HEK293 (cell line): ENCODE data around the gene TPD52L2.

Experiments
- CTCF ChIA-PET: fragments of 350-600 bp; formaldehyde crosslinking; extraction: SDS; loops from one replicate; lab custom pipeline; 2021; ENCODE audit warnings: antibody characterized with exemption; lab: Yijun Ruan, JAX
- POLR2A ChIA-PET: fragments of 300-600 bp; formaldehyde crosslinking; extraction: SDS; loops from one replicate; lab custom pipeline; 2020; ENCODE audit warnings: antibody characterized with exemption, inconsistent platforms; lab: Yijun Ruan, JAX
- H3K27ac ChIP-seq: fragments of 200-500 bp; sonication (Bioruptor generic); 2 replicates; pipeline ENCODE4 v1.5.1; 2014; ENCODE audit warnings: low read depth, low read length, control low read depth, inconsistent platforms; ENCODE audit errors: extremely low read depth
- H3K36me3 ChIP-seq, 2 experiments: fragments of 200-500 bp in 1 of 2; sonication (Bioruptor generic) in 1 of 2; 1 replicate in 1 of 2; 2 replicates in 1 of 2; pipeline ENCODE4 v1.5.1; 2014 to 2017; ENCODE audit warnings: inconsistent platforms in 2 of 2, low read length in 2 of 2; ENCODE audit not compliant: control insufficient read depth in 2 of 2, insufficient read depth in 1 of 2
- H3K4me1 ChIP-seq: fragments of 200-500 bp; sonication (Bioruptor generic); 2 replicates; pipeline ENCODE4 v1.5.1; 2014; ENCODE audit warnings: mild to moderate bottlenecking, low read length, inconsistent platforms; ENCODE audit not compliant: control insufficient read depth, insufficient read depth
- H3K4me3 ChIP-seq: 2 replicates; pipeline ENCODE4 v1.5.1; 2011; ENCODE audit warnings: low read depth, mild to moderate bottlenecking, control low read depth, low read length, moderate library complexity
- H3K9me3 ChIP-seq: fragments of 200-500 bp; sonication (Bioruptor generic); 2 replicates; pipeline ENCODE4 v1.5.1; 2014; ENCODE audit warnings: low read depth, low read length, inconsistent platforms; ENCODE audit not compliant: control insufficient read depth, insufficient read depth
- GLIS1 ChIP-seq: fragments of 450-650 bp; formaldehyde crosslinking; IDR thresholded peaks from 2 replicates; pipeline ENCODE4 v1.5.1; 2016; ENCODE audit warnings: missing biosample characterization, missing genetic modification characterization
- MZF1 ChIP-seq: fragments of 450-650 bp; formaldehyde crosslinking; IDR thresholded peaks from 2 replicates; pipeline ENCODE4 v1.5.1; 2017; ENCODE audit warnings: missing biosample characterization, missing genetic modification characterization, borderline replicate concordance
- OSR2 ChIP-seq: fragments of 450-650 bp; formaldehyde crosslinking; IDR thresholded peaks from 2 replicates; pipeline ENCODE4 v1.5.1; 2016; ENCODE audit warnings: missing biosample characterization, missing genetic modification characterization
- SETDB1 ChIP-seq: IDR thresholded peaks from one replicate; pipeline ENCODE4 v1.6.1; 2017; ENCODE audit warnings: mild to moderate bottlenecking, low read length, moderate library complexity, mixed read lengths; ENCODE audit not compliant: insufficient read length
- ZNF114 ChIP-seq: fragments of 450-650 bp; formaldehyde crosslinking; IDR thresholded peaks from 2 replicates; pipeline ENCODE4 v1.5.0; 2017; ENCODE audit warnings: missing biosample characterization, missing genetic modification characterization
- ZNF133 ChIP-seq: fragments of 450-650 bp; formaldehyde crosslinking; IDR thresholded peaks from 2 replicates; pipeline ENCODE4 v1.5.1; 2016; ENCODE audit warnings: missing biosample characterization, missing genetic modification characterization
- ZNF2 ChIP-seq: fragments of 450-650 bp; formaldehyde crosslinking; IDR thresholded peaks from 2 replicates; pipeline ENCODE4 v1.5.1; 2016; ENCODE audit warnings: missing biosample characterization, missing genetic modification characterization
- ZNF302 ChIP-seq: fragments of 450-650 bp; formaldehyde crosslinking; IDR thresholded peaks from 2 replicates; pipeline ENCODE4 v1.5.1; 2016; ENCODE audit warnings: missing biosample characterization, missing genetic modification characterization, low read depth
- ZNF311 ChIP-seq: fragments of 450-650 bp; formaldehyde crosslinking; IDR thresholded peaks from 2 replicates; pipeline ENCODE4 v1.5.1; 2017; ENCODE audit warnings: missing biosample characterization, missing genetic modification characterization, borderline replicate concordance
- ZNF324 ChIP-seq: fragments of 450-650 bp; formaldehyde crosslinking; IDR thresholded peaks from 2 replicates; pipeline ENCODE4 v1.5.1; 2016; ENCODE audit warnings: missing biosample characterization, missing genetic modification characterization
- ZNF354C ChIP-seq: fragments of 450-650 bp; formaldehyde crosslinking; IDR thresholded peaks from 2 replicates; pipeline ENCODE4 v1.5.1; 2016; ENCODE audit warnings: missing biosample characterization, missing genetic modification characterization, low read depth, borderline replicate concordance
- ZNF394 ChIP-seq: fragments of 450-650 bp; formaldehyde crosslinking; IDR thresholded peaks from 2 replicates; pipeline ENCODE4 v1.5.1; 2016; ENCODE audit warnings: missing biosample characterization, missing genetic modification characterization, mild to moderate bottlenecking, moderate library complexity, borderline replicate concordance
- ZNF423 ChIP-seq: fragments of 450-650 bp; formaldehyde crosslinking; IDR thresholded peaks from 2 replicates; pipeline ENCODE4 v1.5.1; 2016; ENCODE audit warnings: missing biosample characterization, missing genetic modification characterization
- ZNF510 ChIP-seq: fragments of 450-650 bp; formaldehyde crosslinking; IDR thresholded peaks from 2 replicates; pipeline ENCODE4 v1.5.1; 2018; ENCODE audit warnings: mild to moderate bottlenecking, missing genetic modification characterization, missing biosample characterization; ENCODE audit not compliant: insufficient replicate concordance
- ZNF521 ChIP-seq: fragments of 450-650 bp; formaldehyde crosslinking; IDR thresholded peaks from 2 replicates; pipeline ENCODE4 v1.5.1; 2017; ENCODE audit warnings: missing biosample characterization, mild to moderate bottlenecking, missing genetic modification characterization
- ZNF561 ChIP-seq: fragments of 450-650 bp; IDR thresholded peaks from 2 replicates; pipeline ENCODE4 v1.5.1; 2018; ENCODE audit warnings: missing biosample characterization, missing genetic modification characterization, borderline replicate concordance
- ZNF585B ChIP-seq: fragments of 450-650 bp; formaldehyde crosslinking; IDR thresholded peaks from 2 replicates; pipeline ENCODE4 v1.5.1; 2016; ENCODE audit warnings: missing biosample characterization, missing genetic modification characterization
- ZNF664 ChIP-seq: fragments of 450-650 bp; formaldehyde crosslinking; IDR thresholded peaks from 2 replicates; pipeline ENCODE4 v1.5.1; 2016; ENCODE audit warnings: missing biosample characterization, missing genetic modification characterization
- ZNF670 ChIP-seq: fragments of 450-650 bp; formaldehyde crosslinking; IDR thresholded peaks from 2 replicates; pipeline ENCODE4 v1.5.1; 2016; ENCODE audit warnings: missing biosample characterization, missing genetic modification characterization, low read depth
- ZNF776 ChIP-seq: fragments of 450-650 bp; formaldehyde crosslinking; IDR thresholded peaks from 2 replicates; pipeline ENCODE4 v1.5.0; 2017; ENCODE audit warnings: missing biosample characterization, missing genetic modification characterization, borderline replicate concordance
- ZSCAN30 ChIP-seq: fragments of 450-650 bp; IDR thresholded peaks from 2 replicates; pipeline ENCODE4 v1.5.1; 2018; ENCODE audit warnings: missing biosample characterization, mild to moderate bottlenecking, missing genetic modification characterization, moderate library complexity
- TF ChIP-seq, protein P1 (sequence below): fragments of 450-650 bp; formaldehyde crosslinking; IDR thresholded peaks from 2 replicates; pipeline ENCODE4 v1.5.1; 2016; ENCODE audit warnings: missing biosample characterization, missing genetic modification characterization
- TF ChIP-seq, protein P2 (sequence below): fragments of 450-650 bp; formaldehyde crosslinking; IDR thresholded peaks from 2 replicates; pipeline ENCODE4 v1.5.1; 2016; ENCODE audit warnings: missing biosample characterization, missing genetic modification characterization
- TF ChIP-seq, protein P3 (sequence below): fragments of 450-650 bp; formaldehyde crosslinking; optimal IDR thresholded peaks from 2 replicates; pipeline ENCODE3; 2016; ENCODE audit warnings: missing biosample characterization, mild to moderate bottlenecking, missing genetic modification characterization
- TF ChIP-seq, protein P4 (sequence below): fragments of 450-650 bp; formaldehyde crosslinking; IDR thresholded peaks from 2 replicates; pipeline ENCODE4 v1.5.1; 2016; ENCODE audit warnings: missing biosample characterization, missing genetic modification characterization
- TF ChIP-seq, protein P5 (sequence below): fragments of 450-650 bp; formaldehyde crosslinking; IDR thresholded peaks from 2 replicates; pipeline ENCODE4 v1.5.1; 2016; ENCODE audit warnings: missing biosample characterization, missing genetic modification characterization, borderline replicate concordance
- TF ChIP-seq, protein P6 (sequence below): fragments of 450-650 bp; formaldehyde crosslinking; IDR thresholded peaks from 2 replicates; pipeline ENCODE4 v1.5.1; 2016; ENCODE audit warnings: missing biosample characterization, missing genetic modification characterization

Gene TPD52L2

DNA sequence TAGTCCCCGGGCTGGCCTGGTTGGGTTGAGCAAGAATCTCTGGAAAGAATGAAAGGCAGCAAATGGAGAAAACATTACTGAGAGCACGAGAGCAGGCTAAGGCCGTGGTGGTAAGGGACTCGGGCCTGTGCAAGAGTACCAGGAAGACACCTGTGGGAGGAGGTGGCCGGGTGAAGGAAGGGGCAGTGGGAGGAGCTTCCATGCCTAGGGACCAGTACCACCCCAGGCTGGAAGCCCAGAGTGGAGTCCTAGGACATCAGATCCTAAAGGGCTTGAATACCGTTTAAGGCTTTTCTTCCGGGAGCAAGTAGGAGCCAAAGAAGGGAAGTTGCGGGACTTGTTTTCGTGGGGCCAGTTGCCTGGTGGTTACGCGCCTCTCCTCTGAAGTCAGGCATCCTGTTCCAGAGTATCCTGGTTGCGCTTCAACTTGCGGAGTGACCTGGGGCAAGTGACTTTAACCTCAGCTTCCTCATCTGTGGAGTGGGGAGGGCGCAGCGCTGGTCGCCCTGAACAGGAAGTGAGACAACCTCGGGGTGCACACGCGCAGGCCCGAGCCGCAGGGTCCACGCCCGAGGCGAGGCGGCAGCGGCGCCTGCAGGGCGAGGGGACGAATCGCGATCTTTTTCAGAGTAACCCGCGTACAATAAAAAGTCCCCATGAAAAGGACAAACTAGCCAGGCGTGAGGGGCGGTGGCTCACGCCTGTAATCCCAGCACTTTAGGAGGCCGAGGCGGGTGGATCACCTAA, 1.1 kb upstream of the TPD52L2 start (continued):
- TF ChIP-seq, protein P1, sequence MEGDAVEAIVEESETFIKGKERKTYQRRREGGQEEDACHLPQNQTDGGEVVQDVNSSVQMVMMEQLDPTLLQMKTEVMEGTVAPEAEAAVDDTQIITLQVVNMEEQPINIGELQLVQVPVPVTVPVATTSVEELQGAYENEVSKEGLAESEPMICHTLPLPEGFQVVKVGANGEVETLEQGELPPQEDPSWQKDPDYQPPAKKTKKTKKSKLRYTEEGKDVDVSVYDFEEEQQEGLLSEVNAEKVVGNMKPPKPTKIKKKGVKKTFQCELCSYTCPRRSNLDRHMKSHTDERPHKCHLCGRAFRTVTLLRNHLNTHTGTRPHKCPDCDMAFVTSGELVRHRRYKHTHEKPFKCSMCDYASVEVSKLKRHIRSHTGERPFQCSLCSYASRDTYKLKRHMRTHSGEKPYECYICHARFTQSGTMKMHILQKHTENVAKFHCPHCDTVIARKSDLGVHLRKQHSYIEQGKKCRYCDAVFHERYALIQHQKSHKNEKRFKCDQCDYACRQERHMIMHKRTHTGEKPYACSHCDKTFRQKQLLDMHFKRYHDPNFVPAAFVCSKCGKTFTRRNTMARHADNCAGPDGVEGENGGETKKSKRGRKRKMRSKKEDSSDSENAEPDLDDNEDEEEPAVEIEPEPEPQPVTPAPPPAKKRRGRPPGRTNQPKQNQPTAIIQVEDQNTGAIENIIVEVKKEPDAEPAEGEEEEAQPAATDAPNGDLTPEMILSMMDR: peak; percentile 93
- TF ChIP-seq, protein P2, sequence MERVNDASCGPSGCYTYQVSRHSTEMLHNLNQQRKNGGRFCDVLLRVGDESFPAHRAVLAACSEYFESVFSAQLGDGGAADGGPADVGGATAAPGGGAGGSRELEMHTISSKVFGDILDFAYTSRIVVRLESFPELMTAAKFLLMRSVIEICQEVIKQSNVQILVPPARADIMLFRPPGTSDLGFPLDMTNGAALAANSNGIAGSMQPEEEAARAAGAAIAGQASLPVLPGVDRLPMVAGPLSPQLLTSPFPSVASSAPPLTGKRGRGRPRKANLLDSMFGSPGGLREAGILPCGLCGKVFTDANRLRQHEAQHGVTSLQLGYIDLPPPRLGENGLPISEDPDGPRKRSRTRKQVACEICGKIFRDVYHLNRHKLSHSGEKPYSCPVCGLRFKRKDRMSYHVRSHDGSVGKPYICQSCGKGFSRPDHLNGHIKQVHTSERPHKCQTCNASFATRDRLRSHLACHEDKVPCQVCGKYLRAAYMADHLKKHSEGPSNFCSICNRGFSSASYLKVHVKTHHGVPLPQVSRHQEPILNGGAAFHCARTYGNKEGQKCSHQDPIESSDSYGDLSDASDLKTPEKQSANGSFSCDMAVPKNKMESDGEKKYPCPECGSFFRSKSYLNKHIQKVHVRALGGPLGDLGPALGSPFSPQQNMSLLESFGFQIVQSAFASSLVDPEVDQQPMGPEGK (tag by site-specific recombination): peak; percentile 43; the same call in 1 of the 2 replicates
- TF ChIP-seq ZNF354C (tag by site-specific recombination) (no peak), OSR2 (tag by site-specific recombination) (no peak), ZNF114 (no peak), ZNF302 (tag by site-specific recombination) (no peak), ZNF521 (tag by site-specific recombination) (no peak), ZNF670 (no peak), ZNF776 (tag by site-specific recombination) (no peak), ZNF423 (tag by site-specific recombination) (no peak), ZNF561 (tag by site-specific recombination) (peak; percentile 66), GLIS1 (tag by site-specific recombination) (no peak)
- TF ChIP-seq, protein P3, sequence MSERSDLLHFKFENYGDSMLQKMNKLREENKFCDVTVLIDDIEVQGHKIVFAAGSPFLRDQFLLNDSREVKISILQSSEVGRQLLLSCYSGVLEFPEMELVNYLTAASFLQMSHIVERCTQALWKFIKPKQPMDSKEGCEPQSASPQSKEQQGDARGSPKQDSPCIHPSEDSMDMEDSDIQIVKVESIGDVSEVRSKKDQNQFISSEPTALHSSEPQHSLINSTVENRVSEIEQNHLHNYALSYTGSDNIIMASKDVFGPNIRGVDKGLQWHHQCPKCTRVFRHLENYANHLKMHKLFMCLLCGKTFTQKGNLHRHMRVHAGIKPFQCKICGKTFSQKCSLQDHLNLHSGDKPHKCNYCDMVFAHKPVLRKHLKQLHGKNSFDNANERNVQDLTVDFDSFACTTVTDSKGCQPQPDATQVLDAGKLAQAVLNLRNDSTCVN (tag by site-specific recombination): peak; percentile 71
- TF ChIP-seq, protein P4, sequence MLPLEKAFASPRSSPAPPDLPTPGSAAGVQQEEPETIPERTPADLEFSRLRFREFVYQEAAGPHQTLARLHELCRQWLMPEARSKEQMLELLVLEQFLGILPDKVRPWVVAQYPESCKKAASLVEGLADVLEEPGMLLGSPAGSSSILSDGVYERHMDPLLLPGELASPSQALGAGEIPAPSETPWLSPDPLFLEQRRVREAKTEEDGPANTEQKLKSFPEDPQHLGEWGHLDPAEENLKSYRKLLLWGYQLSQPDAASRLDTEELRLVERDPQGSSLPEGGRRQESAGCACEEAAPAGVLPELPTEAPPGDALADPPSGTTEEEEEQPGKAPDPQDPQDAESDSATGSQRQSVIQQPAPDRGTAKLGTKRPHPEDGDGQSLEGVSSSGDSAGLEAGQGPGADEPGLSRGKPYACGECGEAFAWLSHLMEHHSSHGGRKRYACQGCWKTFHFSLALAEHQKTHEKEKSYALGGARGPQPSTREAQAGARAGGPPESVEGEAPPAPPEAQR (tag by site-specific recombination): no peak

DNA sequence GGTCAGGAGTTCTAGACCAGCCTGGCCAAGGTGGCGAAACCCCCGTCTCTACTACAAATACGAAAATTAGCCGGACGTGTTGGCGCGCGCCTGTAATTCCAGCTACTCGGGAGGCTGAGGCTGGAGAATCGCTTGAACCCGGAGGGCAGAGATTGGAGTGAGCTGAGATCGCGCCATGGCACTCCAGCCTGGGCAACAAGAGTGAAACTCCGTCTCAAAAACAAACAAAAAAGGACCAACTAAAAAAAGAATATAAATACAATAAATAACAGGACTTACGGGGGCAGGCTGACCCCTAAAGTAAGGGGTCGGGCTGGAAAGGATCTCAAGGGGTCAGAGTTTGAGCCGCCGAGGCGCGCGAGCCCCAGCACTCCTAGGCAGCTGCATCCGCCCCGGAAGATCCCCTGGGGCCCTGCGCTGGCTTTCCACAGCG, 509 bp upstream of the TPD52L2 start:
- H3K4me1 ChIP-seq: no peaks in the 10 kb centered on the region
- CTCF ChIA-PET: interaction anchor here (0.7 to 2.3 kb wide), 9 partner anchors 63 to 223 kb away, joined by 3 to 9 read pairs (median 4); partner anchors contain the start of gene PRPF6
- peak overlapping the region; percentile 67 for H3K27ac ChIP-seq
- no peaks in the 10 kb centered on the region for H3K9me3 ChIP-seq
- H3K4me3 ChIP-seq: peak overlapping the region; percentile 73
- peaks cover 4 to 38% of the 10 kb centered on the region in 2 experiments; a peak in 2 of 3 replicates for H3K36me3 ChIP-seq
- POLR2A ChIA-PET: interaction anchor here (0.9 to 3.4 kb wide), 26 partner anchors 9 to 212 kb away, joined by 3 to 18 read pairs (median 5); partner anchors contain the start of genes ARFRP1, DNAJC5, LIME1 and PRPF6
- TF ChIP-seq ZNF585B (tag by site-specific recombination): no peak
- TF ChIP-seq ZNF133 (tag by site-specific recombination): no peak
- peak; percentile 38; the same call in 1 of the 2 replicates for TF ChIP-seq ZNF2
- TF ChIP-seq SETDB1: no peak
- TF ChIP-seq MZF1 (tag by site-specific recombination): no peak
- no peak for TF ChIP-seq ZNF324 (tag by site-specific recombination)
- TF ChIP-seq ZSCAN30: peak; percentile 22; the same call in 1 of the 2 replicates
- no peak for TF ChIP-seq ZNF510 (tag by site-specific recombination)
- no peak for TF ChIP-seq ZNF664 (tag by site-specific recombination)
- no peak for TF ChIP-seq ZNF394 (tag by site-specific recombination)
- TF ChIP-seq, protein P5, sequence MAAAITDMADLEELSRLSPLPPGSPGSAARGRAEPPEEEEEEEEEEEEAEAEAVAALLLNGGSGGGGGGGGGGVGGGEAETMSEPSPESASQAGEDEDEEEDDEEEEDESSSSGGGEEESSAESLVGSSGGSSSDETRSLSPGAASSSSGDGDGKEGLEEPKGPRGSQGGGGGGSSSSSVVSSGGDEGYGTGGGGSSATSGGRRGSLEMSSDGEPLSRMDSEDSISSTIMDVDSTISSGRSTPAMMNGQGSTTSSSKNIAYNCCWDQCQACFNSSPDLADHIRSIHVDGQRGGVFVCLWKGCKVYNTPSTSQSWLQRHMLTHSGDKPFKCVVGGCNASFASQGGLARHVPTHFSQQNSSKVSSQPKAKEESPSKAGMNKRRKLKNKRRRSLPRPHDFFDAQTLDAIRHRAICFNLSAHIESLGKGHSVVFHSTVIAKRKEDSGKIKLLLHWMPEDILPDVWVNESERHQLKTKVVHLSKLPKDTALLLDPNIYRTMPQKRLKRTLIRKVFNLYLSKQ (tag by site-specific recombination): no peak
- no peak for TF ChIP-seq ZNF311 (tag by site-specific recombination)
- TF ChIP-seq, protein P6, sequence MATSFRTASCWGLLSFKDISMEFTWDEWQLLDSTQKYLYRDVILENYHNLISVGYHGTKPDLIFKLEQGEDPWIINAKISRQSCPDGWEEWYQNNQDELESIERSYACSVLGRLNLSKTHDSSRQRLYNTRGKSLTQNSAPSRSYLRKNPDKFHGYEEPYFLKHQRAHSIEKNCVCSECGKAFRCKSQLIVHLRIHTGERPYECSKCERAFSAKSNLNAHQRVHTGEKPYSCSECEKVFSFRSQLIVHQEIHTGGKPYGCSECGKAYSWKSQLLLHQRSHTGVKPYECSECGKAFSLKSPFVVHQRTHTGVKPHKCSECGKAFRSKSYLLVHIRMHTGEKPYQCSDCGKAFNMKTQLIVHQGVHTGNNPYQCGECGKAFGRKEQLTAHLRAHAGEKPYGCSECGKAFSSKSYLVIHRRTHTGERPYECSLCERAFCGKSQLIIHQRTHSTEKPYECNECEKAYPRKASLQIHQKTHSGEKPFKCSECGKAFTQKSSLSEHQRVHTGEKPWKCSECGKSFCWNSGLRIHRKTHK: no peak
